HepG2 (cell line): Measurements from ENCODE around the gene SIX4. TPM values are rescaled to one million over a fixed set of nuclear protein-coding genes. Genes with fewer than 3 reads are reported as not detected.
A peak's percentile ranks its signal among the peaks of the same experiment; 100 is the strongest.

Experiments used
- ARID5B ChIP-seq: IDR thresholded peaks from 2 replicates; pipeline ENCODE4 v1.4.0; 2020; ENCODE audit warnings: mild to moderate bottlenecking, missing genetic modification reagents
- DNMT1 ChIP-seq: sonication (generic); formaldehyde crosslinking; IDR thresholded peaks from 2 replicates; pipeline ENCODE4 v1.5.1; 2020; ENCODE audit warnings: mild to moderate bottlenecking, missing genetic modification reagents
- DPF2 ChIP-seq: sonication (generic); formaldehyde crosslinking; IDR thresholded peaks from 2 replicates; pipeline ENCODE4 v1.4.0; 2020; ENCODE audit warnings: mild to moderate bottlenecking, low read depth, missing genetic modification reagents, borderline replicate concordance
- HIVEP1 ChIP-seq: sonication (generic); formaldehyde crosslinking; IDR thresholded peaks from 2 replicates; pipeline ENCODE4 v1.4.0; 2020; ENCODE audit warnings: mild to moderate bottlenecking, missing genetic modification reagents
- PRDM10 ChIP-seq: sonication (generic); formaldehyde crosslinking; IDR thresholded peaks from 2 replicates; pipeline ENCODE4 v1.4.0; 2020; ENCODE audit warnings: low read depth, missing genetic modification reagents
- SRF ChIP-seq: IDR thresholded peaks from 2 replicates; pipeline ENCODE4 v1.6.1; 2011; ENCODE audit warnings: mild to moderate bottlenecking, low read depth, low read length, moderate library complexity
- TEF ChIP-seq: sonication (generic); formaldehyde crosslinking; IDR thresholded peaks from 2 replicates; pipeline ENCODE4 v1.5.0; 2020; ENCODE audit warnings: missing genetic modification reagents
- ZBTB1 ChIP-seq: sonication (generic); formaldehyde crosslinking; IDR thresholded peaks from 2 replicates; pipeline ENCODE4 v1.4.0; 2020; ENCODE audit warnings: missing genetic modification reagents, borderline replicate concordance
- ZFYVE20 ChIP-seq: sonication (generic); formaldehyde crosslinking; IDR thresholded peaks from 2 replicates; pipeline ENCODE4 v1.8.0; 2023; ENCODE audit warnings: low read depth, mild to moderate bottlenecking, moderate library complexity, missing genetic modification reagents, borderline replicate concordance
- ZNF142 ChIP-seq: sonication (generic); formaldehyde crosslinking; IDR thresholded peaks from 2 replicates; pipeline ENCODE4 v1.4.0; 2020; ENCODE audit warnings: missing genetic modification reagents
- ZNF331 ChIP-seq: sonication (generic); formaldehyde crosslinking; IDR thresholded peaks from 2 replicates; pipeline ENCODE4 v1.4.0; 2020; ENCODE audit warnings: missing genetic modification reagents
- ZNF33A ChIP-seq: sonication (generic); formaldehyde crosslinking; IDR thresholded peaks from 2 replicates; pipeline ENCODE4 v1.5.1; 2020; ENCODE audit warnings: missing genetic modification reagents, mild to moderate bottlenecking, moderate library complexity, borderline replicate concordance
- ZNF430 ChIP-seq: sonication (generic); formaldehyde crosslinking; IDR thresholded peaks from 2 replicates; pipeline ENCODE4 v1.9.0; 2021; ENCODE audit warnings: mild to moderate bottlenecking, missing genetic modification reagents
- ZNF580 ChIP-seq: IDR thresholded peaks from 2 replicates; pipeline ENCODE4 v1.6.1; 2016; ENCODE audit warnings: low read depth, borderline replicate concordance
- polyA plus RNA-seq, 8 experiments: library from polyadenylated mRNA; depleted of rRNA in 3 of 8; stranded (reverse) in 7 of 8; unstranded in 1 of 8; fragments of >200 nt; fragmentation: Illumina TruSeq in 4 of 8; extraction: Trizol in 4 of 8; gene quantifications; 2 replicates each; pipeline versions ENCODE4 v1.2.1 to v1.2.3, GENCODE V29; 2011 to 2016; ENCODE audit warnings: low read depth in 4 of 8, missing spikeins in 1 of 8, mixed read lengths in 1 of 8; ENCODE audit not compliant: insufficient read depth in 1 of 8
- total RNA-seq, 5 experiments: library from RNA; depleted of rRNA; stranded (reverse); fragments of >200 nt; fragmentation: Illumina TruSeq; extraction: Trizol; gene quantifications; 2 replicates each; pipeline ENCODE4 v1.2.3, GENCODE V29; 2016; ENCODE audit warnings: low read depth in 1 of 5

Gene SIX4
- total and polyA plus RNA-seq, 2 of the 13 experiments (the other 11 are each of a cell fraction or from before 2014, with no cell fraction given), result 5.0 to 6.0 TPM

GRCh38 chr14:60723907-60724618 is at the start of gene SIX4 (continued):
- TF ChIP-seq PRDM10 (CRISPR knock-in tag) (peak; percentile 28; the same call in 1 of the 2 replicates), ZNF331 (CRISPR knock-in tag) (peak; percentile 20; the same call in 1 of the 2 replicates), ZBTB1 (CRISPR knock-in tag) (no peak), DPF2 (CRISPR knock-in tag) (no peak), ZNF580 (CRISPR knock-in tag) (peak; percentile 69; the same call in 1 of the 2 replicates), ZNF430 (CRISPR knock-in tag) (no peak), ZNF142 (CRISPR knock-in tag) (no peak), ZNF33A (CRISPR knock-in tag) (no peak), HIVEP1 (no peak), ARID5B (CRISPR knock-in tag) (no peak), SRF (no peak), DNMT1 (CRISPR knock-in tag) (no peak), TEF (CRISPR knock-in tag) (no peak), ZFYVE20 (CRISPR knock-in tag) (no peak)
